DOHH2 (cell line): ENCODE results near the gene RAB8B.

Experiments used
- H3F3A ChIP-seq: fragments of 200-600 bp; sonication (generic), shearing (Covaris generic); 2 replicates; pipeline ENCODE4 v1.6.0; 2016; ENCODE audit warnings: antibody characterized with exemption, mild to moderate bottlenecking; ENCODE audit not compliant: control insufficient read depth, insufficient read depth
- H3K27ac ChIP-seq: fragments of 200-600 bp; sonication (generic); 2 replicates; pipeline ENCODE4 v1.5.1; 2014; ENCODE audit warnings: low read depth, mild to moderate bottlenecking, low read length, moderate library complexity
- H3K27me3 ChIP-seq: fragments of 200-600 bp; sonication (generic); 2 replicates; pipeline ENCODE4 v1.6.1; 2014; ENCODE audit warnings: mild to moderate bottlenecking, low read length, mixed read lengths; ENCODE audit not compliant: control insufficient read depth
- H3K36me3 ChIP-seq: fragments of 200-600 bp; sonication (generic); 2 replicates; pipeline ENCODE4 v1.6.1; 2014; ENCODE audit warnings: mild to moderate bottlenecking, low read length, moderate library complexity, mixed read lengths; ENCODE audit not compliant: control insufficient read depth
- H3K4me1 ChIP-seq: fragments of 200-600 bp; sonication (generic); 2 replicates; pipeline ENCODE4 v1.6.1; 2014; ENCODE audit warnings: mild to moderate bottlenecking, low read length, mixed read lengths; ENCODE audit not compliant: control insufficient read depth
- H3K4me2 ChIP-seq: fragments of 200-600 bp; sonication (generic); 2 replicates; pipeline ENCODE4 v1.6.0; 2014; ENCODE audit warnings: mild to moderate bottlenecking, low read length, moderate library complexity
- H3K4me3 ChIP-seq: fragments of 200-600 bp; sonication (generic); 2 replicates; pipeline ENCODE4 v1.5.1; 2014; ENCODE audit warnings: mild to moderate bottlenecking, low read length, mixed read lengths
- H3K79me2 ChIP-seq: fragments of 200-600 bp; sonication (generic); 2 replicates; pipeline ENCODE4 v1.6.1; 2014; ENCODE audit warnings: mild to moderate bottlenecking, low read length, mixed read lengths; ENCODE audit not compliant: control insufficient read depth
- H3K9me2 ChIP-seq: fragments of 200-600 bp; sonication (generic); replicated peaks from 2 replicates; pipeline ENCODE4 v1.6.1; 2014; ENCODE audit warnings: mild to moderate bottlenecking, low read length, mixed read lengths; ENCODE audit not compliant: control insufficient read depth
- H3K9me3 ChIP-seq: fragments of 200-600 bp; sonication (generic); 2 replicates; pipeline ENCODE4 v1.6.1; 2014; ENCODE audit warnings: antibody characterized with exemption, low read length, mixed read lengths; ENCODE audit not compliant: control insufficient read depth, insufficient read depth
- H4K20me1 ChIP-seq: fragments of 200-600 bp; sonication (generic); 2 replicates; pipeline ENCODE4 v1.6.0; 2014; ENCODE audit warnings: low read depth, mild to moderate bottlenecking, antibody characterized with exemption, low read length, moderate library complexity; ENCODE audit not compliant: control insufficient read depth, insufficient read depth
- CTCF ChIP-seq: fragments of 200-600 bp; sonication (generic); IDR thresholded peaks from one replicate; pipeline ENCODE4 v1.5.1; 2014; ENCODE audit warnings: antibody characterized with exemption, mild to moderate bottlenecking, low read depth, low read length; ENCODE audit not compliant: poor library complexity, severe bottlenecking
- EZH2phosphoT487 ChIP-seq: fragments of 200-600 bp; sonication (generic); IDR thresholded peaks from 2 replicates; pipeline ENCODE4 v1.6.1; 2017; ENCODE audit warnings: borderline replicate concordance, mild to moderate bottlenecking, antibody characterized with exemption, low read length, moderate library complexity, mixed read lengths

The RAB8B gene

GRCh38 chr15:63226966-63227401 lies 37.6 kb downstream of the RAB8B start:
- H3K9me2 ChIP-seq: no peaks in the 10 kb centered on the region
- H3K4me2 ChIP-seq: no peak overlapping the region
- H3F3A ChIP-seq: peaks cover 6% of the 10 kb centered on the region; the same call in 1 of the 2 replicates
- no peak overlapping the region for H3K4me3 ChIP-seq
- H3K27me3 ChIP-seq: no peaks in the 10 kb centered on the region
- H3K9me3 ChIP-seq: no peaks in the 10 kb centered on the region
- H3K4me1 ChIP-seq: peaks cover 5% of the 10 kb centered on the region
- H4K20me1 ChIP-seq: 0 out of 2 replicates have a peak, but pooled peaks cover 4% of the 10 kb centered on the region
- peaks cover 7% of the 10 kb centered on the region; the same call in 1 of the 2 replicates for H3K36me3 ChIP-seq
- TF ChIP-seq CTCF: no peak
- TF ChIP-seq EZH2phosphoT487: no peak
- H3K79me2 ChIP-seq: 0 out of 2 replicates have a peak, but pooled peaks cover 2% of the 10 kb centered on the region
- H3K27ac ChIP-seq: no peak overlapping the region

GRCh38 chr15:63227689-63228088 lies 38.3 kb downstream of the RAB8B start:
- H4K20me1 ChIP-seq: 0 out of 2 replicates have a peak, but pooled peaks cover 4% of the 10 kb centered on the region
- no peak overlapping the region for H3K4me3 ChIP-seq
- peaks cover 7% of the 10 kb centered on the region; the same call in 1 of the 2 replicates for H3K36me3 ChIP-seq
- no peak overlapping the region for H3K4me2 ChIP-seq
- H3K79me2 ChIP-seq: 0 out of 2 replicates have a peak, but pooled peaks cover 2% of the 10 kb centered on the region
- no peaks in the 10 kb centered on the region for H3K27me3 ChIP-seq
- H3F3A ChIP-seq: peaks cover 8% of the 10 kb centered on the region; the same call in 1 of the 2 replicates
- TF ChIP-seq CTCF (no peak), EZH2phosphoT487 (no peak)
- no peak overlapping the region for H3K27ac ChIP-seq
- H3K9me2 ChIP-seq: no peaks in the 10 kb centered on the region
- no peaks in the 10 kb centered on the region for H3K9me3 ChIP-seq
- peaks cover 12% of the 10 kb centered on the region for H3K4me1 ChIP-seq

GRCh38 chr15:63231206-63231605 lies 41.8 kb downstream of the RAB8B start:
- peaks cover 25% of the 10 kb centered on the region for H3K4me1 ChIP-seq
- no peak overlapping the region for H3K4me2 ChIP-seq
- H3K9me3 ChIP-seq: no peaks in the 10 kb centered on the region
- H3K27ac ChIP-seq: no peak overlapping the region
- peaks cover 8% of the 10 kb centered on the region for H3K79me2 ChIP-seq
- H3K9me2 ChIP-seq: no peaks in the 10 kb centered on the region
- no peaks in the 10 kb centered on the region for H3K36me3 ChIP-seq
- no peaks in the 10 kb centered on the region for H4K20me1 ChIP-seq
- peaks cover 8% of the 10 kb centered on the region; the same call in 1 of the 2 replicates for H3F3A ChIP-seq
- no peaks in the 10 kb centered on the region for H3K27me3 ChIP-seq
- TF ChIP-seq EZH2phosphoT487 (no peak), CTCF (no peak)
- H3K4me3 ChIP-seq: no peak overlapping the region
